GM23338 (cell line): Measurements from ENCODE around the gene NXPE3. TPM values are rescaled to one million over a fixed set of nuclear protein-coding genes. Genes with fewer than 3 reads are reported as not detected.

Source experiments
- ATAC-seq: fragments of 200-7000 bp; cut with Tn5 transposase; 3 replicates; pipeline ENCODE4 v1.9.1; 2020
- DNase-seq: peaks from one replicate; pipeline ENCODE4 v3.0.0-alpha.2; 2015; ENCODE audit warnings: low spot score
- H2AFZ ChIP-seq: fragments of 200-600 bp; sonication (generic); 2 replicates; pipeline ENCODE4 v1.8.0; 2016; ENCODE audit warnings: antibody characterized with exemption, mild to moderate bottlenecking, moderate library complexity
- H3F3A ChIP-seq: fragments of 200-600 bp; sonication (generic); replicated peaks from 2 replicates; pipeline ENCODE4 v1.8.0; 2017; ENCODE audit warnings: antibody characterized with exemption, mixed run types, low read depth
- H3K27ac ChIP-seq: fragments of 200-600 bp; sonication (generic); 2 replicates; pipeline ENCODE4 v1.6.1; 2016; ENCODE audit warnings: low read depth
- H3K27me3 ChIP-seq: fragments of 200-600 bp; sonication (generic); 2 replicates; pipeline ENCODE4 v1.8.0; 2016; ENCODE audit warnings: mild to moderate bottlenecking, mixed run types, moderate library complexity; ENCODE audit not compliant: insufficient read depth
- H3K36me3 ChIP-seq: fragments of 200-600 bp; sonication (generic); 2 replicates; pipeline ENCODE4 v1.8.0; 2016; ENCODE audit warnings: mild to moderate bottlenecking; ENCODE audit not compliant: insufficient read depth
- H3K4me1 ChIP-seq: fragments of 200-600 bp; sonication (generic); 2 replicates; pipeline ENCODE4 v1.8.0; 2016; ENCODE audit warnings: mild to moderate bottlenecking, moderate library complexity; ENCODE audit not compliant: insufficient read depth
- H3K4me2 ChIP-seq: fragments of 200-600 bp; sonication (generic); 2 replicates; pipeline ENCODE4 v1.7.1; 2017; ENCODE audit warnings: mixed run types
- H3K4me3 ChIP-seq: fragments of 200-600 bp; sonication (generic); 2 replicates; pipeline ENCODE4 v1.6.1; 2016; ENCODE audit warnings: mixed run types
- H3K79me2 ChIP-seq: fragments of 200-600 bp; sonication (generic); replicated peaks from 2 replicates; pipeline ENCODE4 v1.8.0; 2017; ENCODE audit warnings: mild to moderate bottlenecking; ENCODE audit not compliant: insufficient read depth
- H3K9me2 ChIP-seq: fragments of 200-600 bp; sonication (generic); 2 replicates; pipeline ENCODE4 v1.8.0; 2017; ENCODE audit not compliant: insufficient read depth
- H4K20me1 ChIP-seq: fragments of 200-600 bp; sonication (generic); replicated peaks from 2 replicates; pipeline ENCODE4 v1.8.0; 2017; ENCODE audit warnings: mild to moderate bottlenecking; ENCODE audit not compliant: insufficient read depth
- H3K27ac Mint-ChIP-seq: 2 replicates; pipeline ENCODE4 v1.8.0; 2020; ENCODE audit warnings: inconsistent platforms, mild to moderate bottlenecking, moderate library complexity, mixed read lengths
- H3K27me3 Mint-ChIP-seq: 3 replicates; pipeline ENCODE4 v1.8.0; 2022; ENCODE audit warnings: low read depth, mild to moderate bottlenecking, moderate library complexity, mixed read lengths, inconsistent platforms; ENCODE audit not compliant: insufficient read depth, poor library complexity
- H3K36me3 Mint-ChIP-seq: 3 replicates; pipeline ENCODE4 v1.8.0; 2021; ENCODE audit warnings: low read depth, mild to moderate bottlenecking, inconsistent platforms, moderate library complexity, mixed read lengths
- H3K4me1 Mint-ChIP-seq: 3 replicates; pipeline ENCODE4 v1.8.0; 2020; ENCODE audit warnings: mild to moderate bottlenecking, inconsistent platforms, mixed read lengths
- H3K4me3 Mint-ChIP-seq: 3 replicates; pipeline ENCODE4 v1.8.0; 2021; ENCODE audit warnings: moderate library complexity, mild to moderate bottlenecking, inconsistent platforms, mixed read lengths
- H3K9me3 Mint-ChIP-seq: 3 replicates; pipeline ENCODE4 v1.8.0; 2020; ENCODE audit warnings: moderate library complexity, mild to moderate bottlenecking, inconsistent platforms, mixed read lengths
- ETS1 ChIP-seq: IDR thresholded peaks from 2 replicates; pipeline ENCODE4 v1.6.1; 2016; ENCODE audit warnings: antibody characterized with exemption
- EZH2 ChIP-seq: fragments of 200-600 bp; sonication (generic); IDR thresholded peaks from one replicate; pipeline ENCODE4 v1.8.0; 2017; ENCODE audit warnings: antibody characterized with exemption, mild to moderate bottlenecking, low read depth; ENCODE audit not compliant: unreplicated experiment
- JUNB ChIP-seq: IDR thresholded peaks from one replicate; pipeline ENCODE4 v1.6.1; 2016; ENCODE audit warnings: antibody characterized with exemption; ENCODE audit not compliant: unreplicated experiment
- NANOG ChIP-seq: IDR thresholded peaks from 2 replicates; pipeline ENCODE4 v1.6.1; 2016; ENCODE audit warnings: antibody characterized with exemption, borderline replicate concordance
- STAT1 ChIP-seq: IDR thresholded peaks from one replicate; pipeline ENCODE4 v1.6.1; 2016; ENCODE audit warnings: antibody characterized with exemption; ENCODE audit not compliant: unreplicated experiment
- ZNF331 ChIP-seq: fragments of 250-450 bp; sonication (Bioruptor Pico); IDR thresholded peaks from 2 replicates; pipeline ENCODE4 v1.5.0; 2020; ENCODE audit warnings: low read depth, mild to moderate bottlenecking, moderate library complexity
- polyA plus RNA-seq: library from polyadenylated mRNA; unstranded; fragments of >200 nt; fragmentation: Nextera tagmentation; extraction: Ambion mirVana; gene quantifications from 2 replicates; pipeline ENCODE4 v1.2.1, GENCODE V29; 2016
- total RNA-seq: library from RNA; depleted of rRNA; stranded (reverse); fragments of >200 nt; shearing (Covaris generic); gene quantifications from 2 replicates; pipeline ENCODE4 v1.2.3, GENCODE V29; 2014
- TF ChIP-seq, protein P1 (sequence below): IDR thresholded peaks from one replicate; pipeline ENCODE4 v1.6.1; 2018; ENCODE audit warnings: antibody characterized with exemption; ENCODE audit not compliant: unreplicated experiment

Gene NXPE3
- total and polyA plus RNA-seq, 2 experiments from 2014 or later = 13.3 to 20.8 TPM

DNA sequence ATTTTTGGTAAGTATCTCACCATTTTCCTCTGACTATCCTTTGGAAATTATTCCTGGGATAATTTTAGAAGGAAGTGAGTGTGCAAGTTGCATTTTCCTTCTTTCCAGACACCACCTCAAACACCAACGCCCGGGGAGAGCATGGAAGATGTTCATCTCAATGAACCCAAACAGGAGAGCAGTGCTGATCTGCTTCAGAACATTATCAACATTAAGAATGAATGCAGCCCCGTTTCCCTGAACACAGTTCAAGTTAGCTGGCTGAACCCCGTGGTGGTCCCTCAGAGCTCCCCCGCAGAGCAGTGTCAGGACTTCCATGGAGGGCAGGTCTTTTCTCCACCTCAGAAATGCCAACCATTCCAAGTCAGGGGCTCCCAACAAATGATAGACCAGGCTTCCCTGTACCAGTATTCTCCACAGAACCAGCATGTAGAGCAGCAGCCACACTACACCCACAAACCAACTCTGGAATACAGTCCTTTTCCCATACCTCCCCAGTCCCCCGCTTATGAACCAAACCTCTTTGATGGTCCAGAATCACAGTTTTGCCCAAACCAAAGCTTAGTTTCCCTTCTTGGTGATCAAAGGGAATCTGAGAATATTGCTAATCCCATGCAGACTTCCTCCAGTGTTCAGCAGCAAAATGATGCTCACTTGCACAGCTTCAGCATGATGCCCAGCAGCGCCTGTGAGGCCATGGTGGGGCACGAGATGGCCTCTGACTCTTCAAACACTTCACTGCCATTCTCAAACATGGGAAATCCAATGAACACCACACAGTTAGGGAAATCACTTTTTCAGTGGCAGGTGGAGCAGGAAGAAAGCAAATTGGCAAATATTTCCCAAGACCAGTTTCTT, 74.2 kb downstream of the NXPE3 start:
- H3K27ac ChIP-seq = peak overlapping the region; percentile 36; the same call in 1 of the 2 replicates
- 0 out of 2 replicates have a peak, but pooled peaks cover 3% of the 10 kb centered on the region for H3F3A ChIP-seq
- no peaks in the 10 kb centered on the region for H3K9me2 ChIP-seq
- peaks cover 17% of the 10 kb centered on the region for H3K4me1 ChIP-seq
- Mint-ChIP-seq H3K9me3 (no peaks in the 10 kb centered on the region; the same call in 2 of the 3 replicates), H3K27ac (0 out of 2 replicates have a peak overlapping the region, but pooled peaks have one; percentile 50), H3K4me3 (no peak overlapping the region), H3K4me1 (peaks cover 19% of the 10 kb centered on the region), H3K27me3 (peaks cover 4% of the 10 kb centered on the region), H3K36me3 (peaks cover 80% of the 10 kb centered on the region)
- H2AFZ ChIP-seq = no peak overlapping the region
- H3K4me2 ChIP-seq = no peak overlapping the region
- peaks cover 61% of the 10 kb centered on the region for H3K36me3 ChIP-seq
- H4K20me1 ChIP-seq = peaks cover 33% of the 10 kb centered on the region
- H3K27me3 ChIP-seq = no peaks in the 10 kb centered on the region
- ATAC-seq (no peak), DNase-seq (no peak)
- TF ChIP-seq, protein P1, sequence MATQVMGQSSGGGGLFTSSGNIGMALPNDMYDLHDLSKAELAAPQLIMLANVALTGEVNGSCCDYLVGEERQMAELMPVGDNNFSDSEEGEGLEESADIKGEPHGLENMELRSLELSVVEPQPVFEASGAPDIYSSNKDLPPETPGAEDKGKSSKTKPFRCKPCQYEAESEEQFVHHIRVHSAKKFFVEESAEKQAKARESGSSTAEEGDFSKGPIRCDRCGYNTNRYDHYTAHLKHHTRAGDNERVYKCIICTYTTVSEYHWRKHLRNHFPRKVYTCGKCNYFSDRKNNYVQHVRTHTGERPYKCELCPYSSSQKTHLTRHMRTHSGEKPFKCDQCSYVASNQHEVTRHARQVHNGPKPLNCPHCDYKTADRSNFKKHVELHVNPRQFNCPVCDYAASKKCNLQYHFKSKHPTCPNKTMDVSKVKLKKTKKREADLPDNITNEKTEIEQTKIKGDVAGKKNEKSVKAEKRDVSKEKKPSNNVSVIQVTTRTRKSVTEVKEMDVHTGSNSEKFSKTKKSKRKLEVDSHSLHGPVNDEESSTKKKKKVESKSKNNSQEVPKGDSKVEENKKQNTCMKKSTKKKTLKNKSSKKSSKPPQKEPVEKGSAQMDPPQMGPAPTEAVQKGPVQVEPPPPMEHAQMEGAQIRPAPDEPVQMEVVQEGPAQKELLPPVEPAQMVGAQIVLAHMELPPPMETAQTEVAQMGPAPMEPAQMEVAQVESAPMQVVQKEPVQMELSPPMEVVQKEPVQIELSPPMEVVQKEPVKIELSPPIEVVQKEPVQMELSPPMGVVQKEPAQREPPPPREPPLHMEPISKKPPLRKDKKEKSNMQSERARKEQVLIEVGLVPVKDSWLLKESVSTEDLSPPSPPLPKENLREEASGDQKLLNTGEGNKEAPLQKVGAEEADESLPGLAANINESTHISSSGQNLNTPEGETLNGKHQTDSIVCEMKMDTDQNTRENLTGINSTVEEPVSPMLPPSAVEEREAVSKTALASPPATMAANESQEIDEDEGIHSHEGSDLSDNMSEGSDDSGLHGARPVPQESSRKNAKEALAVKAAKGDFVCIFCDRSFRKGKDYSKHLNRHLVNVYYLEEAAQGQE = no peak
- no peak for TF ChIP-seq NANOG
- H3K79me2 ChIP-seq = peaks cover 40% of the 10 kb centered on the region
- H3K4me3 ChIP-seq = no peak overlapping the region

GRCh38 chr3:101853982-101854381, 75.0 kb downstream of the NXPE3 start:
- TF ChIP-seq STAT1 = no peak
- TF ChIP-seq JUNB = no peak
- TF ChIP-seq EZH2 = no peak
- TF ChIP-seq ETS1 = no peak
- no peak for TF ChIP-seq ZNF331
- TF ChIP-seq, protein P1 = no peak
- H3K4me1 Mint-ChIP-seq = peaks cover 13% of the 10 kb centered on the region
- ATAC-seq (no peak), DNase-seq (no peak)
- no peak overlapping the region for H3K4me3 Mint-ChIP-seq
- Histone ChIP-seq H3K4me2 (no peak overlapping the region), H3K27ac (no peak overlapping the region), H2AFZ (no peak overlapping the region), H3K9me2 (no peaks in the 10 kb centered on the region), H3K4me1 (peaks cover 12% of the 10 kb centered on the region), H3K79me2 (peaks cover 40% of the 10 kb centered on the region), H3K4me3 (no peak overlapping the region), H3K36me3 (peaks cover 68% of the 10 kb centered on the region), H3K27me3 (no peaks in the 10 kb centered on the region), H4K20me1 (peaks cover 38% of the 10 kb centered on the region), H3F3A (no peaks in the 10 kb centered on the region)
- no peak overlapping the region for H3K27ac Mint-ChIP-seq
- H3K36me3 Mint-ChIP-seq = peaks cover 87% of the 10 kb centered on the region
- peaks cover 4% of the 10 kb centered on the region for H3K27me3 Mint-ChIP-seq
- H3K9me3 Mint-ChIP-seq = no peaks in the 10 kb centered on the region; the same call in 2 of the 3 replicates
